K562 (cell line): ENCODE results near the gene EYA2. TPM values are rescaled to one million over a fixed set of nuclear protein-coding genes. Genes with fewer than 3 reads are reported as not detected.

Experiments used
- ATAC-seq: fragments of 200-7000 bp; cut with Tn5 transposase; 3 replicates; pipeline ENCODE4 v1.9.1; 2020; ENCODE audit warnings: moderate library complexity
- BruUV-seq: library from RNA; stranded (reverse); fragments of 400-500 nt; replicated peaks from 2 replicates; lab custom pipeline; 2021; lab: Mats Ljungman, UMichigan
- CTCF ChIA-PET: fragments of 300-600 bp; formaldehyde crosslinking; extraction: SDS; loops from one replicate; lab custom pipeline; 2021; ENCODE audit warnings: low intra/inter-chr PET ratio; lab: Yijun Ruan, JAX
- POLR2A ChIA-PET: fragments of 300-600, 350-650 bp; sonication (Branson Sonifier 250); formaldehyde crosslinking; extraction: SDS; loops from one replicate; lab custom pipeline; 2021; ENCODE audit warnings: antibody characterized with exemption, inconsistent platforms; lab: Yijun Ruan, JAX
- DNase-seq, 4 experiments: peaks; one replicate each; pipeline versions ENCODE4 v3.0.0 to v3.0.0-alpha.2; 2011 to 2018; ENCODE audit warnings: low spot score in 3 of 4, mixed read lengths in 3 of 4; ENCODE audit errors: extremely low read depth in 1 of 4
- FAIRE-seq: peaks from 2 replicates; lab custom pipeline; 2011; peaks lifted over from hg19 to GRCh38; lab: Jason Lieb, UNC
- H2AFZ ChIP-seq: 2 replicates; pipeline ENCODE4 v1.6.0; 2011; ENCODE audit warnings: low read depth, low read length, control low read depth, inconsistent platforms
- H3K27ac ChIP-seq: fragments of 200-600 bp; 3 replicates; pipeline ENCODE4 v1.8.0; 2011; ENCODE audit warnings: low read depth, mild to moderate bottlenecking, control low read depth, inconsistent platforms, low read length, moderate library complexity, mixed read lengths; ENCODE audit errors: extremely low read depth
- H3K27me3 ChIP-seq, 2 experiments: fragments of 300-600 bp in 1 of 2; 2 replicates in 1 of 2; 3 replicates in 1 of 2; pipeline versions ENCODE4 v1.6.0 to v1.8.0; 2011; ENCODE audit warnings: inconsistent platforms in 2 of 2, low read length in 2 of 2, mild to moderate bottlenecking in 1 of 2, mixed read lengths in 1 of 2, moderate library complexity in 1 of 2; ENCODE audit not compliant: control insufficient read depth in 2 of 2, insufficient read depth in 2 of 2
- H3K36me3 ChIP-seq: fragments of 300-600 bp; 3 replicates; pipeline ENCODE4 v1.8.0; 2011; ENCODE audit warnings: mild to moderate bottlenecking, low read length, inconsistent platforms; ENCODE audit not compliant: control insufficient read depth, insufficient read depth
- H3K4me1 ChIP-seq, 2 experiments: fragments of 200-600 bp in 1 of 2; replicated peaks in 1 of 2; 2 replicates in 1 of 2; 3 replicates in 1 of 2; pipeline versions ENCODE4 v1.5.1 to v1.8.0; 2011; ENCODE audit warnings: inconsistent platforms in 2 of 2, low read length in 2 of 2, mild to moderate bottlenecking in 1 of 2, mixed read lengths in 1 of 2, moderate library complexity in 1 of 2; ENCODE audit not compliant: control insufficient read depth in 2 of 2, insufficient read depth in 2 of 2
- H3K4me2 ChIP-seq: 2 replicates; pipeline ENCODE4 v1.6.1; 2011; ENCODE audit warnings: low read length, control low read depth, inconsistent platforms, mixed read lengths; ENCODE audit not compliant: insufficient read depth
- H3K4me3 ChIP-seq: fragments of 200-600 bp; sonication (generic), shearing (Covaris generic); 2 replicates; pipeline ENCODE4 v1.5.1; 2016; ENCODE audit warnings: control low read depth, inconsistent platforms
- H3K79me2 ChIP-seq: fragments of 200-600 bp; 3 replicates; pipeline ENCODE4 v1.8.0; 2011; ENCODE audit warnings: low read length, inconsistent platforms; ENCODE audit not compliant: control insufficient read depth, insufficient read depth
- H3K9ac ChIP-seq, 2 experiments: 2 replicates each; pipeline versions ENCODE4 v1.6.0 to v1.6.1; 2011; ENCODE audit warnings: low read depth in 2 of 2, low read length in 2 of 2, control low read depth in 1 of 2, inconsistent platforms in 1 of 2, mild to moderate bottlenecking in 1 of 2, mixed read lengths in 1 of 2; ENCODE audit not compliant: insufficient read depth in 1 of 2
- H3K9me1 ChIP-seq: one replicate; pipeline ENCODE4 v1.6.0; 2011; ENCODE audit warnings: inconsistent platforms, mild to moderate bottlenecking, low read length, moderate library complexity; ENCODE audit not compliant: control insufficient read depth, insufficient read depth
- H3K9me3 ChIP-seq: replicated peaks from 2 replicates; pipeline ENCODE4 v1.5.1; 2011; ENCODE audit warnings: low read depth, low read length, inconsistent platforms; ENCODE audit not compliant: control insufficient read depth, insufficient read depth
- H4K20me1 ChIP-seq: replicated peaks from 2 replicates; pipeline ENCODE4 v1.6.1; 2011; ENCODE audit warnings: low read length, inconsistent platforms, mixed read lengths; ENCODE audit not compliant: control insufficient read depth, insufficient read depth
- FOXA1 ChIP-seq: fragments of 450-650 bp; IDR thresholded peaks from 2 replicates; pipeline ENCODE4 v1.6.1; 2016; ENCODE audit warnings: mild to moderate bottlenecking, borderline replicate concordance
- FOXA3 ChIP-seq, 2 experiments: fragments of 450-650 bp in 1 of 2; sonication (generic) in 1 of 2; formaldehyde crosslinking; IDR thresholded peaks in 1 of 2; conservative IDR thresholded peaks in 1 of 2; 2 replicates each; pipeline versions ENCODE4 v1.4.0 to v1.8.0; 2020 to 2022; ENCODE audit warnings: mild to moderate bottlenecking in 2 of 2, missing genetic modification reagents in 1 of 2
- MED1 ChIP-seq: sonication (generic); formaldehyde crosslinking; IDR thresholded peaks from 2 replicates; pipeline ENCODE4 v1.8.1; 2023; ENCODE audit warnings: missing genetic modification reagents, borderline replicate concordance
- MTF1 ChIP-seq: fragments of 250-450 bp; sonication (Bioruptor Pico); IDR thresholded peaks from 2 replicates; pipeline ENCODE4 v1.9.0; 2021; ENCODE audit warnings: moderate library complexity, mild to moderate bottlenecking, inconsistent platforms, borderline replicate concordance
- MYC ChIP-seq, 2 experiments: fragments of 250-450 bp in 1 of 2; sonication (Bioruptor Pico) in 1 of 2; IDR thresholded peaks; 2 replicates each; pipeline versions ENCODE4 v1.5.1 to v1.6.1; 2012 to 2021; ENCODE audit warnings: low read depth in 2 of 2, borderline replicate concordance in 1 of 2, improper control_type of control experiment in 1 of 2, low read length in 1 of 2, mild to moderate bottlenecking in 1 of 2, moderate library complexity in 1 of 2
- SIN3B ChIP-seq: fragments of 450-650 bp; IDR thresholded peaks from 2 replicates; pipeline ENCODE4 v1.6.1; 2017; ENCODE audit warnings: low read depth, mild to moderate bottlenecking, moderate library complexity
- SRSF3 ChIP-seq: fragments of 200-400 bp; formaldehyde crosslinking; IDR thresholded peaks from 2 replicates; pipeline ENCODE4 v1.6.1; 2016; ENCODE audit warnings: mild to moderate bottlenecking, low read length, moderate library complexity; ENCODE audit not compliant: insufficient read depth
- TCFL5 ChIP-seq: fragments of 250-450 bp; sonication (Bioruptor Pico); conservative IDR thresholded peaks from 2 replicates; pipeline ENCODE4 v1.6.1; 2021; ENCODE audit warnings: mild to moderate bottlenecking, moderate library complexity, matching md5 sums
- TRIM28 ChIP-seq: fragments of 450-650 bp; IDR thresholded peaks from 2 replicates; pipeline ENCODE4 v1.6.1; 2017
- WHSC1 ChIP-seq: IDR thresholded peaks from one replicate; pipeline ENCODE4 v1.6.1; 2012; ENCODE audit warnings: low read length, control low read depth, inconsistent platforms
- ZBED1 ChIP-seq: IDR thresholded peaks from 2 replicates; pipeline ENCODE4 v1.6.1; 2014
- ZBTB1 ChIP-seq: sonication (generic); formaldehyde crosslinking; IDR thresholded peaks from 2 replicates; pipeline ENCODE4 v1.8.1; 2023; ENCODE audit warnings: missing genetic modification reagents, low read depth, mild to moderate bottlenecking, borderline replicate concordance
- ZNF239 ChIP-seq: fragments of 250-450 bp; sonication (Bioruptor Pico); IDR thresholded peaks from 2 replicates; pipeline ENCODE4 v1.4.0; 2020; ENCODE audit warnings: mild to moderate bottlenecking
- ZNF436 ChIP-seq: fragments of 250-450, 450-650 bp; sonication (Bioruptor Pico); formaldehyde crosslinking; IDR thresholded peaks from 2 replicates; pipeline ENCODE4 v1.7.0; 2020; ENCODE audit warnings: mild to moderate bottlenecking
- ZNF507 ChIP-seq: conservative IDR thresholded peaks from 2 replicates; pipeline ENCODE4 v1.6.1; 2017; ENCODE audit warnings: missing genetic modification characterization, missing compliant biosample characterization
- ZNF785 ChIP-seq: fragments of 250-450 bp; sonication (Bioruptor Pico); IDR thresholded peaks from 2 replicates; pipeline ENCODE4 v1.4.0; 2020; ENCODE audit warnings: mild to moderate bottlenecking
- in situ Hi-C: fragments of 300-500 bp; cut with MboI; formaldehyde crosslinking; loops from 4 replicates; pipeline ENCODE4 v1.15.0; 2018; ENCODE audit warnings: inconsistent platforms, mixed read lengths
- intact Hi-C: fragments of 100-400 bp; cut with micrococcal nuclease; formaldehyde crosslinking; loops from 2 replicates; pipeline ENCODE4 v1.14.2; 2022
- polyA plus RNA-seq, 8 experiments: library from polyadenylated mRNA; depleted of rRNA in 4 of 8; stranded (reverse) in 5 of 8; unstranded in 3 of 8; fragments of >200 nt; fragmentation: Nextera tagmentation in 2 of 8; fragmentation: Illumina TruSeq in 1 of 8; extraction: Ambion mirVana in 2 of 8; extraction: Trizol in 1 of 8; gene quantifications; 2 replicates each; pipeline versions ENCODE4 v1.2.1 to v1.2.3, GENCODE V29; 2011 to 2014; ENCODE audit warnings: inconsistent platforms in 1 of 8, missing spikeins in 1 of 8
- total RNA-seq, 7 experiments: library from RNA; depleted of rRNA in 6 of 7; stranded (reverse); fragments of >200 nt in 6 of 7; fragmentation: Illumina TruSeq in 2 of 7; extraction: Trizol in 2 of 7; gene quantifications; 2 replicates each; pipeline versions ENCODE4 v1.2.1 to v1.2.3, GENCODE V29; 2011 to 2021; ENCODE audit warnings: low replicate concordance in 1 of 7

The EYA2 gene
- total and polyA plus RNA-seq, 9 of the 15 experiments (the other 6 are each of a cell fraction or from before 2014, with no cell fraction given): 0.03 TPM; not detected in 8

DNA sequence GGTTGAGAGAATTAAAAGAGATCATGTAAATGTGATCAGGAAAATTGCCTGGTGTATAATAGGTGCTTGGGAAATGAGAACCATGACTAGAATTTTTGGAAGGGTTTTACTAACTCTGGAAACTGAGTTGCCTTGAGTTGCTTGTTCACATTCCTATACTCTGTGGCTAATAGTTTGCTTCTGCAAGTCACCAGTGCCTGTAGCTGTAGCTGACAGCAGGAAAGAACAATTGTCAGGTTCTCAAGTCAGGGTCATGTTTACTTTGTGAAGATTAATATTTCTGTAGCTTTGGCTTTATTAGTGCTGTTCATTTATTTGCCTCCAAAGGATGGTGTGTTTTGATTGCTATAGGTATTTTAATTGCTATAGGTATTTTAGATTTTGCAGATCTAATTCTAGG, 86.5 kb downstream of the EYA2 start:
- DNase-seq (no peak), FAIRE-seq (no peak), ATAC-seq (no peak)
- no TSS peak for BruUV-seq
- no peaks in the 10 kb centered on the region for H3K36me3 ChIP-seq
- no peaks in the 10 kb centered on the region for H3K4me1 ChIP-seq
- TF ChIP-seq SRSF3 (no peak), FOXA1 (no peak), ZNF507 (no peak), MYC (IDR thresholded peaks at IDR 0.05; ENCODE audit: low read depth, low read length) (no peak), MYC (CRISPR knock-in tag; IDR thresholded peaks at IDR 0.05; ENCODE audit: borderline replicate concordance, low read depth) (no peak), ZBTB1 (no peak), ZNF239 (CRISPR knock-in tag) (no peak), WHSC1 (no peak), MED1 (CRISPR knock-in tag) (no peak), ZNF785 (CRISPR knock-in tag) (no peak), MTF1 (CRISPR knock-in tag) (no peak), ZBED1 (no peak), TRIM28 (no peak), FOXA3 (CRISPR knock-in tag; conservative IDR thresholded peaks at IDR 0.05 in 1 of 2, IDR thresholded peaks at IDR 0.05 in 1 of 2) (no peak), SIN3B (no peak), ZNF436 (CRISPR knock-in tag) (no peak), TCFL5 (no peak)
- intact Hi-C loops (no loop called here), in situ Hi-C loops (no loop called here)
- H3K4me2 ChIP-seq: no peak overlapping the region
- no peaks in the 10 kb centered on the region for H3K79me2 ChIP-seq
- H3K9me1 ChIP-seq: no peaks in the 10 kb centered on the region
- H4K20me1 ChIP-seq: no peaks in the 10 kb centered on the region
- H2AFZ ChIP-seq: no peak overlapping the region
- ChIA-PET POLR2A (interaction anchor here (0.7 to 1.3 kb wide), 2 partner anchors 10 to 132 kb away, joined by 3 to 4 read pairs; no protein-coding TSS in a partner anchor), CTCF (no interaction called here)
- H3K27ac ChIP-seq: no peak overlapping the region
- peaks cover 5 to 18% of the 10 kb centered on the region in 2 experiments; a peak in 2 of 5 replicates for H3K27me3 ChIP-seq
- no peak overlapping the region for H3K9ac ChIP-seq
- no peak overlapping the region for H3K4me3 ChIP-seq
- no peaks in the 10 kb centered on the region for H3K9me3 ChIP-seq
